NCI-H2107 (cell line): ENCODE measurements around the gene FNDC5.

Source experiments
- DNase-seq: peaks from one replicate; lab custom pipeline; 2025; lab: John Stamatoyannopoulos, UW

The FNDC5 gene

DNA sequence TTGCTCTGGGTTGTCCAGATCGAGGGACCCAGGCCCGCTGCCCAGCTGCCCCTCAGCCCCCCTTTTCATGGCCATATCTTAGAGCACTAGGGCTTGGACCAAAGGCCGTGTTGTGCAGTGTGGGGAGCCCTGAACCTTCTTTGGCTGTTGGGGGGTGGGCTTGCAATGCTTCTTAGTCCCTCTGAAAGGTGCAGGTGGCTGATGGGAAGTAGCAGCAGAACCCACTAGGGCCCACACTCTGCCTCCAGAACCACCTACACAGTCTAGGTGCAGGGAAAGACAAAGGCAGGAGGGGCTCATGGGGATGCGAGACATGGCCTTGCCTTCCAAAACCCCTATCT lies 13.3 kb upstream of the FNDC5 start:
- no peak for DNase-seq

DNA sequence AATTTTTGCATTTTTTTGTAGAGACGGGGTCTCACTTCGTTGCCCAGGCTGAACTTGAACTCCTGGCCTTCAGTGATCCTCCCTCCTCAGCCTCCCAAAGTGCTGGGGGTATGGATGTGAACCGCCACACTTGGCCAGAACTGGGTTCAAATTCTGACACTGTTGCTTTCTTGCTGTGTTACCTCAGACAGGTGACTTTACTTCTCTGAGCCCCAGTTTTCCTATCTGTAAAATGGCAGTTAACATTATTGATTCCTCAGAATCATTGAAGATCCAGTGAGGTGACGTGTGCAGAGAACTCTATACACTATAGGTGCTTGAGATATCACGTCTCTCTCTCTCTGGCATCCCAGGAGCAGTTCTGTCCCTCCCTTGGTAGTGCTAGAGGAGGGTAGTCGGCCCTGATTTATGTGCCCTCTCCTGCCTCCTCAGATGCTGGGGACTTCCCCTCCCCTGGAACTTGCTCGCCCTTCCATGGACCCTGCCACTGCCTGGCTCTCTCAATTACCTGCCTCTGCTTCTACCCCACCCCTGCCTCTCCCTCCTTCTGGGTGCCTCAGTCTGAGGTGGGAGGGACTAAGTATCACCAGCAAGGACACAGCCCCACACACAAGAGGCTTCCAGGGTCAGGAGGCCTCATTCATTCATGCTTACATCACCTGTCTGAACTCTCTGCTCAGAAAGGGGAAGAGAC lies 12.8 kb upstream of the FNDC5 start:
- no peak for DNase-seq

DNA sequence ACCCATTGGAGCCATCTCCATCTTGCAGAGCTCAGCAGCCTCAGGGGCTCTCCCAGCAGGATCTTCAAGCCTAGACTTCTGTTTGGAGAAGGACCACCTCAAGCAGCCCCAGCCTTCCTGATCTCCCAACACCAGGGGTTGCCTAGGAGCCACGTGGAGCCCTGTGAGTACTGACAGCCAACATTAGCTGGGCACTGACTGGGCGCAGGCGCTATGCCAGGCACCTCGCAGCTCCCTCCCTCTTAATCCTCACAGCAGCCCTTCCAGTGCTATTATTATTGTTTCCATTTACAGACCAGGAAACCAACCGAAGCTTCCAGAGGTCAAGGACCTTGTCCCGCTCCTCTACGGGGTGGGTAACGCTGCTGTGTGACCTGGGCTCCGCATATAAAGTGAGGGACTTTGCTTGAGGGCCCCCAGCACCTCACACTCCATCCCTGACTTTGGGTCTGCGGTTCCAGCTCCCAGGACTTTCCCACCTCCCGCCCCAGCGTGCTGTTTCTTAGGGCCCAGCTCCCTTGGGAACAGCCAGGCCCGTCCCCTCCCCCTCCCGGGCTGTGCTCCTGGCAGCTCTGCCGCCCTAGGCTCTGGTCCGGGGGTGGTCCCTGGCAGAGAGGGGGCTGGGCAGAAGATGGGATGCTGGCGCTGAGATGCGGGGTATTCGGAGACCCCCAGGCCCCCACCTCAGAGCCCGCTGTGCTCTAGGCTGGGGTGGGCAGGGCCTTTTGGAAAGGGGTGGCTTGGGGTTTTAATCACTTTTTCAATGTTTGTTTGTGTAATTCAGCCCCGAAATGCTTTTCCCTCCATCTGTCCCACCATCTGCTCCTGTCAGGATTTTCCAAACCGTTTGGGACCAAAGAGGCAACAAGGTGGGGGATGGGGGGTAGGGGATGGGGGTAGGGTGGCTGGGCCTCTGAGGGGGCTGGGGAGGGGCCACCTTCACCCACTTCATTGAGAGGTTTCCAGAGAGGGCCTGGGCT lies 11.4 kb upstream of the FNDC5 start:
- peak; percentile 37 for DNase-seq

DNA sequence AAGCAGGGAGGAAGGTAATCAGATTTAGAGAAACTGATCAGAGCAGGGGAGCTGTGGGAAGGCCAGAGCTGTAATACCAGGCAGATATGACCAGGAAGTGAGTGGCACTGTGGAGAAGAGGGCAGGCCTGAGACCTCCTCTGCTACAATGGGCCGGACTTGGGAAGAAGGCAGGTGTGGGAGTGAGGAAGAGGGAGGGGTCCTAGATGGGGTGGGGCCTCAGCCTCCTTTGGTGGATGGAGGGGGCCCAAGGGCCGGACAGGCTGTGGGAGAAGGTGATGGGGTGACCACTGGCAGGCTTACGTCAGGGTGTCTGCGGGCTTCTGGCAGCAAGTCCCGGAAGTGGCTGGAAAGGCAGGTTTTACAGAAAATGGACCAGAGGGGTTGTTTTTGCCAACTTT lies 10.6 kb upstream of the FNDC5 start:
- DNase-seq: no peak

DNA sequence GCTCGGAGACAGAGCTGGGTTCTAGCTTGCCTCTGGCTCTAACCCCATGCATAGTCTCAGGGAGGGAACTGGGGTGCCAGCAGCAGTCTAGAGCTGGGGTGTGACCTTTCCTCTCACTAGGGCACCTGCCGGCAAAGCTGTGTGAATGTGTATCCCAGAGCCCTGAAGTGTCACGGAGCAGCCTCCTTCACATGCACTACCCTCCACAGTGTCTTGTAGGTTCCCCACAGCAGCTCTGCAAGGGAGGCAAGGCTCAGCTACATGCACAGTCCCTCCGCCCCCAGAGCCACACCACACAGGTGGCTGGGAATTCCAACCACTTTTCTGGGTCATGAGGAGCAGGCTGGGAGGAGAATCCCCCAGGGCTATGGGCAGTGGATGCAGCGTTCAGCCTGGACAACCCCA lies 7.9 kb upstream of the FNDC5 start:
- DNase-seq: no peak

DNA sequence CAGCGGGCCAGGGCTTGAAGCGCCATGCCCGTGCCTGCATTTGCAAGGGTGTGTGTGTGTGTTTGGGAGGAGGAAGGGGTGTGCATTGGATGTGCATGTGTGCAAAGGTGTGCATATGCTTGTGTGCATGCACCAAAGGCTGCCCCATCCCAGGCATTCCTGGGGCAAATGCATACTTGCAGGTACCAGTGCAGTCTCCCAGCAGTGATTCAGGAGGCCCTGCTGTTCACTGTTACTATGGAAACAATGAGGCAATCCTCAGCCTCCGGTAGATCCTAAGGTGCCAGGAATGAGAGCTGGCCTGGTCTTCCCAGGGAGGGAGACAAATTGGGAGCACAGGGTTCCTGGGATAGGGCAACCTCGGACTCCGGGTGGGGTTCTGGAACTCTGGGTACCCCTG lies 7.5 kb upstream of the FNDC5 start:
- no peak for DNase-seq

DNA sequence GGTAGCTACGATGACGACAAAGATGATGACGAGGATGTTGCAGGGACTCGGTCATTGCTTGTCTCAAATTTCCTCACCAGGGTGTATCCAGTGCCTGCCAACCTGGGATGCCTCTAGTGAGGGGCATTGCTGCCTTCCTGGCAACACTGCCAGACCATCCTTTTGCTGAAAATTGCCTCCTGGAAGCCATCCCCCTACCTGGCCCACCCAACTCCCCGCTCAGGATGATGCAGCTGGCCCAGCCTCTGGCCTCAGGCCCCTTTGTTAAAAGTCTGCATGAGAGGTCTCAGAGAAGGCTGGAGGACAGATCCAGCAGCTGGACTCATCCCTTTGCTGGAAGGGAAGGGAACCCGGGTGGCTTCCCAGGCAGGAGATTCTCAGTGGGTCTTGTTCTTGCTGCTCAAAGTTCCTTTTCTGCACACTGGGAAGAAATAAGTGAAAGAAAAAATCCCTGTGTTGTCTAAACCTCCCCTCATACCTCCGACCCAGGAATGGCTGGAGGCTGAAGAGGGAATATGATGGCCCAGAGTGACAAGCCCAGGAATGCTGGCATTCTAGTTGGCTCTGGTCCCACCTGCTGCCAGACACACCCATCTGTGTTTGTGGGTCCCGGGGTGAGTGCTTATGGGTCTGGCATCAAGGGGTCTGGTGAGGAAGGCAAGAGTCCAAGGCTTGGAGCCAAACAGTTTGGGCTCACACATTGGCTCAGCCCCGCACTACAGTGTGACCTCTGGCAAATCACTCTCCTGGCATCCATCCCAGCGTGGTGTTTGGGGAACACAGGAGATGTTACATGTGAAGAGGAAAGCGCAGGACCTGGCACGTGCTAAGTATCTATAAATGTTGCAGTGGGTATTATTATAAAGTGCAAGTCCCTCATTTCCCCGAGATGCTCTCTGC lies 6.7 kb upstream of the FNDC5 start:
- DNase-seq: no peak

DNA sequence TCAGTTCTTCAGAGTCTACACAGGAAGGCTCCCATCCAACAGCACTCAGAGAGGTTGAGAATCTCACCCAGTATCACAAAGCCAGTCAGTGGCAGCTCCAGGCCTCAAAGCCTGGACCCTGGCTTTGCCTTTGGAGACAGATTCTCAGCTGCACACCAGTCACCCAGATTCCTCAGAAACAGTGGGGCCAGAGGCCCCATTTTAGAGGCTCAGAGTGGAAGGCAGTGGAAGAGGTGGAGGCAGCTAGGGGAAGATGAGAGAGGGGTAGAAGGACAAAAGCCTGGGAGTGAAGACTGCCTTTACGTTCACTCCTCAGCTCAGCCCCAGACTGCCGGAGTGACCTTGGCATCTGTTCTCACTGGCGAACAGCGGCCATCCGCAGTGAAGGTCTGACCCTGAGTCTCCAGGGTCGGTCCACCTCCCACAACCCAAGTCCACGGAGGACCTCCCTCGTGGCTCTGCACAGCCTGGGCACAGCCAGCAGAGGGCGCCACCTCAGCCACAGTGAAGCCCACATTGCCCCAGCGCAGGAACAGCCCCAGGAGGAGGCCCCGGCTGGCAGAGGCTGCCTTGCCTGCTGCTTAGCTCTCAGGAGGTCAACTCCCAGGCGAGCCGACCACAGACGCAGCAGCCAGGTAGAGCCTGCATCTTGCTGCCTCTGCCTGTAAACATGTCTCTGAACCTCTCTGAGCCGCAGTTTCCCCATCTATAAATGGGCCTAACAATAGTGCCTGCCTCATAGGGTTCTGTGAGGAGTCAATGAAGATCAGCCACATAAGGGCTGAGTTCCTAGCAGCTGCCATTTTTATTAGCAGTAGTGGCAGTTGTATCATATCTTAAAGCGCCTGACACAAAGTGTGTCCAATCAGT lies 5.9 kb upstream of the FNDC5 start:
- no peak for DNase-seq

DNA sequence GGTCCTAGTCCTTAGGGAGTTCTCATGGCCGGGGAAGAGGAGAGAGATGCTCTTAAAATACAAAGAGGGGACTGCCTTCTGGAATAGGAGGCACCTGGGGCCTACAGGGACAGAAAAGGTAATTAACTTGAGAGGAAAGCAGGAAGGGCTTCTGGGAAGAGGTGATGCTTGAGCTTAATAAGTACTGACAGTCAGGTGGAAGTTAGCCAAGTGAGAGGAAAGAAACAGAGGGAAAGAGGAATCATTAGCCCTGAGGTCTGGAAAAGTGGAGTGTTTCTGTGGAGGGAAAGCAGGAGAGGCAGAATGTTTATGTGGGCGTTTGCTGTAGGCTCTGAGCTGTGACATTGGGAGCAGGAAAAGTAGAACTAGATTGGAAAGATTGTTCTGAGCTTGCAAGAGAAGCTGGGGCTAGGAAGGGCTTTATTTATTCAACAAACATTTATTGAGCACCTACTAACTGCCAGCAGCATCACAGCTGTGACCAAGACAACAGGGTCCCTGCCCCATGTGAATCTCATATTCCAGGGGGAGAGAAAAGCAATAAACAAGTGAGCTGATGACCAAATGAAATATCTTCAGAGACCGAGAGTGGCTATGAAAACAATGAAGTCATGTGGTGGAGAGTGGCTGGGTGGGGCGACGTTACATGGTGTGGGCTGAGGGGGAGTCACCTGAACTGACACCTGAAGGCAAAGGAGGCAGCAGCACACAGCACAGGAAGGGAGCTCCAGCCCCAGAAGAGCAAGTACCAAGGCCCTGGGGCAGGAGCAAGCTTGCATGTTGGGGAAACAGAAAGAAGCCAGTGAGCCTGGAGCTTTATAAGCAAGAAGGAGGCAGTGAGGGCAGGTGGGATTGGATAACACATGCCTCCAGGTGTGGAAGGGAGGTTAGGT lies 4.4 kb upstream of the FNDC5 start:
- DNase-seq: no peak

DNA sequence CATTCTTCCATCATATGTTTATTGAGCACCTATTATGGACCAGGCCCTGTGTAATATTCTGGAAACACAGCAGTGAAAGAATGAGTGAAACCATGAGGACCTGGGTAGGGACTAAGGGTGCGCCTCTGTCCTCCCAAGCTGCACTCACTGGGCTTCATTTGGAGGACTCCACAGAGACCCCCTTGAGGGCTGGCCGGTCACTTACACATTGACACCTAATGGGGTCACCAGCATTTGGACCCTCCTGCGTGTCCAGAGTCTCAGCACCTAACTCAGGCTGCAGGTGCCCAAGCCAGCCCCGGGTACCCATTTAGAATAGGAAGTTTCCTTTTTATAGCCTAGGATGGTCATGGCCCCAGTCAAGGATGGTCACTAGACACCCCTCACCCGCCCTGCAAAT lies 2.8 kb upstream of the FNDC5 start:
- no peak for DNase-seq

DNA sequence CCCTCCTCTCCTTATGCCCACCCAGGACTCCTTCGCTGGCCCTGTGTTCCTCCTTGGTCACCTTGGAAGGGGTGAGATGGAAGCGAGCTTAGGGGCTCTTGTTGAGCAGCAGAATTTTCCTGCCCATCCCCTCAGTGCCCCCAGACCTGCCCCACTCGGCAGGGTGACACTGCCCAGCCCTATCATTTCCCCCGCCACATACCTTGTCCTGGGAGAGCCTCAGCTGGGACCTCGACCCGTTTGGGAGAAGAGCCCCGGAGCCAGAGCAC lies 1.4 kb upstream of the FNDC5 start:
- no peak for DNase-seq

DNA sequence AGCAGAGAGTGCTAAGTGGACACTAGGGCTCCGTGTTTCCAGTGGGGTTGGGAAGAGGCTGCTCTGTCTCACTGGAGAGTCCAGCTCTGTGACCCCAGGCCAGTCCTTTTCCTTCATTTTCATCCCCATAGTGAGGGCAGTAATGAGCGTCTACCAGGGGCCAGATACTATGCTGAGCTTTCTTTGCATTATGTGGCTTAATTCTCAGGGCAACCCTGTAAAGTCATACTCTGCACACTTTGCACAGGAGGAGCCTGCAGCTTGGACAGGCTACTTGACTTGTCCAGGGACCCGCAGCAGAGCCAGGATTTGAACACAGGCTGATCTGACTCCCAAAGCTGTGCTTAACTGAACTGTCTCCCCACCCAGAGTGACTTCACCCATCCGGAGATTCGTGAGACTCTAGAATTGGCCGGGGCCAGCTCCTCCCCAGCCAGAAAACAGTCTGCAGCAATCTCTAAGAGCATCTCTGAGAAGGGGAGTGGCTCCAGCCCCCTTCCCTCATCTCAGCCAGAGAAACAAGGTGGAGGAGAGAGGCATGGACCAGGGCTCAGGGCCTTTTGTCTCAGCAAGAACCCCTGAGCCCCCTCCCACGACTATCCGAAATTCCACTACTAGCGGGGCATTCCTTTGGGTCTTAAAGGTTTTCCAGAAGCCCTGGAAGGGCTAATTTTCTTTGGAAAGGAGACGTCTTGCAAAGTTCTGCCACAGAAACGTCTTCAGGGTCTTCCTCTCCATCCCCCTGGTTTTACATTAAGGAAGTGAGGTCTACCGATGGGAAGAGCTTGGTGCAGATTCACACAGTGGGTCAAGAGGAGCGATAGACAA lies 866 bp upstream of the FNDC5 start:
- DNase-seq: no peak

DNA sequence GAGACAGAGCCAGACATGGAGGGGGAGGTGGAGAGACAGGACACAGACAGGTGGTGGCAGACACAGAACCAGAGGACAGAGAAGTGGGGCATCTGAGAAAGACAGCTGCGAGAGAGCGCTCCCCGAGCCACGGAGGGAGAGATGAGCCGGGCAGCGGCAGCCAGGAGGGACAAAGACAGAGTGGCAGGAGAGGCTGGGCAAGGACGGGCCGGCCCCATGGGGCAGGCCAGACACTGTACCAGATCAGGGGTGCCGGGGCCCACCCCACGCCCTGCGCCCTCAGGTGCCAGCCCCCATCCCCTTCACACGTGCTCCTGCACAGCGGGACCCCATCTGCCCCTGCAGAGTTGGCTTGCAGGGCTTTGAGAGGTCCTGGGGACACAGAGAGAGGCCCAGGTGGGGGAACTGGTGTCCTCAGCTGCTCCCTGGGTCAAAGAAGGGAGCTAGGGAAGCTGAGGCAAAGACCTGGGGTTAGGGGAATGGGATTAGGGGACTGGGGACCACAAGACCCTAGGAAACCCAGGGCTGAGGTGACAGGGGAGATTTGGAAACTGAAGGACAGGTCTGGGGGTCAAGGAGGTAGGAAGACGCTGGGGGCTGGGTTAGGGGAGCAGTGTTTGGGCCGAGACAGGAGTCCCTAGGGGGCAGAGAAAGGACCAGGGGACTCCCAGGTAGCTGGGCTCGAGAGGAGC lies 643 bp downstream of the FNDC5 start:
- DNase-seq: no peak

DNA sequence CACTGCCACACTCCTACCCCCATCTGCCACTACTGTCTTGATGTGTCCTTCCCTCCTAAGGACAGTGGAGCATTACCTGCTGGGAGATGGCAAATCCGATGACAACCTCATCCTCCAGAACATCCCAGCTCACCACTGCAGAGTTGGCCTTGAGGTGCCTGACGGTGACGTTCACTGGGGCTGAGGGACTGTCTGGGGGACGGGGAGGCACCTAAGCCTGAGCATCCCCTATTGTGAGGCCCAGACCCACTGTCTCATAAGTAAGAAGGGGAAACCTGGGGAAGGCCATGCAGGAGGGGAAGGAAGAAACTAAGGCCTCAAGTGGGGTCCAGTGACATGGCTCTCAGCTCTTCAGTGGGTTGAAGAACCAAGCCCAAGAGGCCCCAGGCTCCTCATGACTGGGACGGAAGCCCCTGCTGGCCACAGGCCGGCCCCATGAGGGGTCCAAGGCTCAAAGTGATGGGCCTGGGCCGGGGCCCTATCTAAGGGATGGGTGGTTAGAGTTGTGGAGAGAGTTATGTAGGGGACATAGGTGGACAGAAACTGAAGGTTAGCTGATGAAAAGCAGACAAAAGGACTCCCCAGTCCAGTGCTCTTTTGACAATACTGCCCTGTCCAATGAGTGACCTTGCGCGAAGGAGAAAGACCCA lies 1.8 kb downstream of the FNDC5 start:
- no peak for DNase-seq

DNA sequence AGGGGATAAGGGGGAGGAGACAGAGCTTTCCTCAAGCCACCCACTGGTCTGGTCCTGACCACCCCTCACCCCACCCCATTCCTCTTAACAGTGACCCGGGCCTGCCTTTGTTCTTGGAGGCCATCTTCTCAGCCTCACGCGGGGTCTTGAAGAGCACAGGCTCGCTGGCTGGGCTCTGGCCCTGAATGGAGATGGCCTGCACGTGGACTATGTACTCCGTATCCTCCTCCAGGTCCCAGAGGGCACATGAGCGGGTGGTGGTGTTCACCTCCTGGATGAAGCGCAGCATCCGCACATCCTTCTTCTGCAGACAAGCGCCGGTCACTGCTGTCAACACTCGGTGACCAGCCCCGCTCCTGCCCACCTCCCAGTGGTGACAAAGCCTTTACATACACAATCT lies 2.6 kb downstream of the FNDC5 start:
- DNase-seq: no peak

DNA sequence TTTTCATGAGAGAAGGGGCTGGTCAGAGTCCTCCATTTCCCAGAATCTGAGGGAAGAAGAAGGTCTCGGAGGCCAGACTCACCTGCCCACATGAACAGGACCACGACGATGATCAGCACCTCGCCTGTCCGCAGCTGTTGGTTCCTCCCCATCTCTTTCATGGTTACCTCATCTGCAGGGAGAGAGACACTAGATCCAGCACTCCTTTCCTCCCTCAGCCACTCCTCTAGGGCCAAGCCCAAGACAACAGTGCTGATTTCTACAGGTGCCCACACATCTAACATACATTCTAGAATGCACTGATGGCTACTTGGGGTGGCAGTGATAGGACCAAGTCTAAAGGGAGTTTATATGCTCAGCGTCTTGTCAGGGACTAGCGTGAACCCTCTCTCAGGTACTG lies 3.0 kb downstream of the FNDC5 start:
- DNase-seq: no peak

DNA sequence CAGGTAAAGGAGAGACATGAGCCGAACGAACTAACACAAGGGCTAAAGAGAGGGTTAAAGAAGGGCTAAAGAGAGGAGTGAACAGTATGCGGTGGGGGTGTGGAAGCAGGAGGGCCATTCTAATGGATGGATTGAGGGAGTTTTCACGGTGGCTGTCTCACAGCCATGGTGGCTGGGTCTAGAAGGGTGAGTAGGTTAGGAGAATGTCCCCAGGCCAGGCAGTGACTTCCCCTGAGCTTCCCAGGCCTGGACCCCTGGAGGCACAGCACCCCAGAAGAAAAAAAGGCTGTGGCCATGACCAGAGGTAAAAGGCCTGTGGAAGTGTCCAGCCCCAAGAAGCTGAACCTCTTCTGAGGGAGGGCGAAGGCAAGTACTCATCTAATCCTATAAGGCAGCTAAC lies 3.6 kb downstream of the FNDC5 start:
- DNase-seq: no peak

DNA sequence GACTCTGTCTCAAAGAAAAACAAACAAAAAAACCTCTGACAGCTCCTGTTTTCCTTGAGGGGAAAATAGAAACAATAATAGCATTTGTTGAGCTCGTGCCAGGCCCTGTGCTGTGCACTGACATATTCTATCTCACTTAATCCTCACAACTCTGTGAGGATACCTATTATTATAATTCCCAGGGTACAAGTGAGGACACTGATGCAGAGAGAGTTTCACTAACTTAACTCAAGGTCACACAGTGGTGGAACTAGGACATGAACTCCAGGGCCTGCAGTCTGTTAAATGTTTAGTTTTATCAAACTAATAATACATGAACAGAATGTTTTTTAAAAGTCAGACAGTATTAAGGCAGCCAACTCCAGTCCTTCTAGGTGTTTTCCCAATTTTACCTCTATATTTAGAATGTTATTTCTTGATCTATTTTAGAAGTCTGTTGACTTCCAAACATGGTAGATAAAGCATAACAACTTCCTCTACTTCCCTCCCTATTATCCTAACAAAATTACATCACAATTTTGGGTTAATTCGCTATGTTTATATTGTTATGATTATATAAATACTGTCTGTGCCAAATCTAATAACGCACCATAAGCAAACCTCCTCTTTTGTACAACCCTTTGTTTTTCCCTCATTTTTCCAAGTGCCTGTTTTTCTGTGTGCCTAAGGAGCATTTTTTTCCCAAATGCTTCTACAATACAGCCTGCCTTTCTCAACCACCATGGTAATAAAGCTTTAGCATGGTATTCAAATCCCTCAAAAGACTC lies 4.9 kb downstream of the FNDC5 start:
- no peak for DNase-seq
